ENCODE results near the gene AKT3.

DNA sequence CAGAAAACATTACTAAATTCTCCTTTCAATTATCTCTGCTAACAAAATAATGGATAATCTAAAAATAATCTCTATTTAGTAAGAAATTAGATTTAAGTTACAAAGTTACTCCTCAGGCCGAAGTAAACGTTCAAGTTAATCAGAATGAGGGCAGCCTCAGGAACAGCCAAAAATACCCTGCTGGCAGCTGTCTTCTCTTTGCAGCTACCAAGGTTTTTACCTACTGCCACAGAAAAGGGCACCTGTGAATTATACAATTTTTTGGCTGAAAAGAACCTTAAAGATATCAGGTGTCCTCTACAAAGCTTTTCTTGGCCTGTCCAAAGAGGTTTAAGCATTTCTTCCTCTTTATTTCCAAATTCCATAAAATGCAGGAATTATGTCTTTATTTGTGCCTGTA, 84.4 kb downstream of the AKT3 start:
- TF ChIP-seq, protein P1, sequence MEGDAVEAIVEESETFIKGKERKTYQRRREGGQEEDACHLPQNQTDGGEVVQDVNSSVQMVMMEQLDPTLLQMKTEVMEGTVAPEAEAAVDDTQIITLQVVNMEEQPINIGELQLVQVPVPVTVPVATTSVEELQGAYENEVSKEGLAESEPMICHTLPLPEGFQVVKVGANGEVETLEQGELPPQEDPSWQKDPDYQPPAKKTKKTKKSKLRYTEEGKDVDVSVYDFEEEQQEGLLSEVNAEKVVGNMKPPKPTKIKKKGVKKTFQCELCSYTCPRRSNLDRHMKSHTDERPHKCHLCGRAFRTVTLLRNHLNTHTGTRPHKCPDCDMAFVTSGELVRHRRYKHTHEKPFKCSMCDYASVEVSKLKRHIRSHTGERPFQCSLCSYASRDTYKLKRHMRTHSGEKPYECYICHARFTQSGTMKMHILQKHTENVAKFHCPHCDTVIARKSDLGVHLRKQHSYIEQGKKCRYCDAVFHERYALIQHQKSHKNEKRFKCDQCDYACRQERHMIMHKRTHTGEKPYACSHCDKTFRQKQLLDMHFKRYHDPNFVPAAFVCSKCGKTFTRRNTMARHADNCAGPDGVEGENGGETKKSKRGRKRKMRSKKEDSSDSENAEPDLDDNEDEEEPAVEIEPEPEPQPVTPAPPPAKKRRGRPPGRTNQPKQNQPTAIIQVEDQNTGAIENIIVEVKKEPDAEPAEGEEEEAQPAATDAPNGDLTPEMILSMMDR (optimal IDR thresholded peaks at IDR 0.05 in 1 of 3, IDR thresholded peaks at IDR 0.05 in 1 of 3, conservative IDR thresholded peaks at IDR 0.05 in 1 of 3; ENCODE audit: extremely low read depth in 1 of 3, insufficient read depth in 2 of 3, low read length in 3 of 3), result no peak
- TF ChIP-seq EZH2 (IDR thresholded peaks at IDR 0.05; ENCODE audit: low read length), result no peak
